HEK293 (cell line): ENCODE measurements around the gene SEMA3A.

Experiments used
- CTCF ChIP-seq: fragments of 450-650 bp; formaldehyde crosslinking; IDR thresholded peaks from 2 replicates; pipeline ENCODE4 v1.5.1; 2016; ENCODE audit warnings: missing biosample characterization, missing genetic modification characterization
- ZNF175 ChIP-seq: fragments of 450-650 bp; formaldehyde crosslinking; IDR thresholded peaks from 2 replicates; pipeline ENCODE4 v1.5.1; 2016; ENCODE audit warnings: missing biosample characterization, missing genetic modification characterization

GRCh38 chr7:83964318-83964717 lies 230.3 kb downstream of the SEMA3A start:
- TF ChIP-seq CTCF (tag by site-specific recombination) = no peak
- TF ChIP-seq ZNF175 (tag by site-specific recombination) = no peak
